SK-N-SH treated with all-trans-retinoic acid at 6 μM for 48 hours (cell line): ENCODE results near the gene EXD3.

Experiments
- ATAC-seq: fragments of 200-7000 bp; cut with Tn5 transposase; 3 replicates; pipeline ENCODE4 v1.9.1; 2020; ENCODE audit warnings: mild to moderate bottlenecking, moderate library complexity
- ARNTL ChIP-seq: fragments of 450-650 bp; formaldehyde crosslinking; IDR thresholded peaks from 2 replicates; pipeline ENCODE4 v1.5.0; 2020; ENCODE audit warnings: low read depth, mild to moderate bottlenecking, moderate library complexity, borderline replicate concordance
- BACH2 ChIP-seq: fragments of 250-450 bp; sonication (Bioruptor Pico); IDR thresholded peaks from 2 replicates; pipeline ENCODE4 v1.9.0; 2021; ENCODE audit warnings: mild to moderate bottlenecking, borderline replicate concordance
- CSDC2 ChIP-seq: fragments of 250-450 bp; sonication (Bioruptor Pico); IDR thresholded peaks from 2 replicates; pipeline ENCODE4 v1.5.0; 2020; ENCODE audit warnings: mild to moderate bottlenecking, moderate library complexity
- ESRRG ChIP-seq: fragments of 250-450 bp; sonication (Bioruptor Pico); IDR thresholded peaks from 2 replicates; pipeline ENCODE4 v1.6.1; 2021; ENCODE audit warnings: mild to moderate bottlenecking
- GLIS3 ChIP-seq: fragments of 250-450 bp; sonication (Bioruptor Pico); IDR thresholded peaks from 2 replicates; pipeline ENCODE4 v1.5.0; 2020; ENCODE audit warnings: mild to moderate bottlenecking, moderate library complexity
- ISL1 ChIP-seq: fragments of 250-450 bp; sonication (Bioruptor Pico); IDR thresholded peaks from 2 replicates; pipeline ENCODE4 v2.1.2; 2022; ENCODE audit warnings: mild to moderate bottlenecking, moderate library complexity
- OSR1 ChIP-seq: fragments of 250-450 bp; sonication (Bioruptor Pico); IDR thresholded peaks from 2 replicates; pipeline ENCODE4 v1.8.0; 2022; ENCODE audit warnings: moderate library complexity, mild to moderate bottlenecking, inconsistent platforms
- PPARA ChIP-seq: fragments of 250-450 bp; sonication (Bioruptor Pico); IDR thresholded peaks from 2 replicates; pipeline ENCODE4 v1.5.0; 2020; ENCODE audit warnings: mild to moderate bottlenecking, borderline replicate concordance
- RARB ChIP-seq: fragments of 250-450 bp; sonication (Bioruptor Pico); IDR thresholded peaks from 2 replicates; pipeline ENCODE4 v1.8.0; 2021; ENCODE audit warnings: mild to moderate bottlenecking, moderate library complexity
- SNAI2 ChIP-seq: fragments of 250-450 bp; sonication (Bioruptor Pico); IDR thresholded peaks from 2 replicates; pipeline ENCODE4 v1.5.0; 2020; ENCODE audit warnings: mild to moderate bottlenecking, moderate library complexity
- TCF4 ChIP-seq: fragments of 250-450 bp; sonication (Bioruptor Pico); IDR thresholded peaks from 2 replicates; pipeline ENCODE4 v1.8.0; 2021; ENCODE audit warnings: mild to moderate bottlenecking, moderate library complexity, borderline replicate concordance
- TOX ChIP-seq: fragments of 250-450 bp; sonication (Bioruptor Pico); IDR thresholded peaks from 2 replicates; pipeline ENCODE4 v1.8.0; 2021; ENCODE audit warnings: mild to moderate bottlenecking, moderate library complexity, borderline replicate concordance
- ZC3H10 ChIP-seq: fragments of 250-450 bp; sonication (Bioruptor Pico); IDR thresholded peaks from 2 replicates; pipeline ENCODE4 v1.5.1; 2021; ENCODE audit warnings: mild to moderate bottlenecking, moderate library complexity
- ZNF565 ChIP-seq: fragments of 450-650 bp; formaldehyde crosslinking; conservative IDR thresholded peaks from 2 replicates; pipeline ENCODE4 v1.5.0; 2020; ENCODE audit warnings: low read depth, mild to moderate bottlenecking, moderate library complexity
- ZNF70 ChIP-seq: fragments of 450-650 bp; formaldehyde crosslinking; IDR thresholded peaks from 2 replicates; pipeline ENCODE4 v1.5.0; 2020; ENCODE audit warnings: mild to moderate bottlenecking, moderate library complexity
- ZNF8 ChIP-seq: fragments of 450-650 bp; formaldehyde crosslinking; IDR thresholded peaks from 2 replicates; pipeline ENCODE4 v1.5.0; 2020; ENCODE audit warnings: mild to moderate bottlenecking, moderate library complexity
- TF ChIP-seq, protein P1 (sequence below): fragments of 250-450 bp; sonication (Bioruptor Pico); IDR thresholded peaks from 2 replicates; pipeline ENCODE4 v1.8.0; 2021; ENCODE audit warnings: low read depth, mild to moderate bottlenecking, moderate library complexity, borderline replicate concordance
- TF ChIP-seq, protein P2 (sequence below): fragments of 250-450 bp; sonication (Bioruptor Pico); IDR thresholded peaks from 2 replicates; pipeline ENCODE4 v1.8.0; 2020; ENCODE audit warnings: mild to moderate bottlenecking, moderate library complexity, borderline replicate concordance
- TF ChIP-seq, protein P3 (sequence below): fragments of 250-450 bp; sonication (Bioruptor Pico); IDR thresholded peaks from 2 replicates; pipeline ENCODE4 v1.5.1; 2020; ENCODE audit warnings: low read depth, mild to moderate bottlenecking, moderate library complexity
- TF ChIP-seq, protein P4 (sequence below): fragments of 250-450 bp; sonication (Bioruptor Pico); IDR thresholded peaks from 2 replicates; pipeline ENCODE4 v1.5.0; 2020; ENCODE audit warnings: mild to moderate bottlenecking, moderate library complexity
- TF ChIP-seq, protein P5 (sequence below): fragments of 250-450 bp; sonication (Bioruptor Pico); IDR thresholded peaks from 2 replicates; pipeline ENCODE4 v1.5.1; 2021; ENCODE audit warnings: mild to moderate bottlenecking, moderate library complexity

The EXD3 gene

DNA sequence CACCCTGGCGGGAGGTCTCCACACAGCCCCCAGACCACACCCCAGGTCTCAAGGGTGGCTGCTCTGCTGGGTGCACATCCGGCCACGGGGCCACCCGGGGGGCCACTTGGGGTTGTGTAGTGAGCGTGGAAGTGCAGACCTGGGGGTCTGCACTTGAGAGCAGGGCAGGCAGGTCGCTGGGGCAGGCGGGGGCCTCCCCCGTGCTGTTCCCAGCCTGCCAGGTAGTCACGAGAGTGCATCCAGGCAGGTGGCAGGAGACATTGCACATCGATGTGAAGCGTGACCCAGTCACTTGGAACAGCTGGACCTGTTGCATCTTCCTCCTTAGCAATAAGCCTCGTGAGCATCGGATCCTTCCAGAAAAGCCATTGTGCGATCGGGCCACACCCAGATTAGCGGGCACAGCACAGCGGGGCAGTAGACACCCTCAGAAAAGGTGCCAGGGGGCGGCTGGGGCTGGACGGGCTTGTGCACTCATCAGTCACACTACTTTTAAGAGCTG is 23.0 kb upstream of the EXD3 start:
- TF ChIP-seq OSR1 (CRISPR knock-in tag) (no peak), TCF4 (CRISPR knock-in tag) (no peak), ZNF70 (CRISPR knock-in tag) (no peak), ISL1 (no peak), ZNF8 (CRISPR knock-in tag) (no peak), RARB (CRISPR knock-in tag) (no peak), BACH2 (no peak), ESRRG (CRISPR knock-in tag) (no peak), ZC3H10 (CRISPR knock-in tag) (no peak), CSDC2 (no peak), ARNTL (no peak), TOX (no peak), SNAI2 (no peak)
- TF ChIP-seq, protein P1, sequence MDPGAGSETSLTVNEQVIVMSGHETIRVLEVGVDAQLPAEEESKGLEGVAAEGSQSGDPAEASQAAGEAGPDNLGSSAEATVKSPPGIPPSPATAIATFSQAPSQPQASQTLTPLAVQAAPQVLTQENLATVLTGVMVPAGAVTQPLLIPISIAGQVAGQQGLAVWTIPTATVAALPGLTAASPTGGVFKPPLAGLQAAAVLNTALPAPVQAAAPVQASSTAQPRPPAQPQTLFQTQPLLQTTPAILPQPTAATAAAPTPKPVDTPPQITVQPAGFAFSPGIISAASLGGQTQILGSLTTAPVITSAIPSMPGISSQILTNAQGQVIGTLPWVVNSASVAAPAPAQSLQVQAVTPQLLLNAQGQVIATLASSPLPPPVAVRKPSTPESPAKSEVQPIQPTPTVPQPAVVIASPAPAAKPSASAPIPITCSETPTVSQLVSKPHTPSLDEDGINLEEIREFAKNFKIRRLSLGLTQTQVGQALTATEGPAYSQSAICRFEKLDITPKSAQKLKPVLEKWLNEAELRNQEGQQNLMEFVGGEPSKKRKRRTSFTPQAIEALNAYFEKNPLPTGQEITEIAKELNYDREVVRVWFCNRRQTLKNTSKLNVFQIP (CRISPR knock-in tag): no peak
- TF ChIP-seq, protein P2, sequence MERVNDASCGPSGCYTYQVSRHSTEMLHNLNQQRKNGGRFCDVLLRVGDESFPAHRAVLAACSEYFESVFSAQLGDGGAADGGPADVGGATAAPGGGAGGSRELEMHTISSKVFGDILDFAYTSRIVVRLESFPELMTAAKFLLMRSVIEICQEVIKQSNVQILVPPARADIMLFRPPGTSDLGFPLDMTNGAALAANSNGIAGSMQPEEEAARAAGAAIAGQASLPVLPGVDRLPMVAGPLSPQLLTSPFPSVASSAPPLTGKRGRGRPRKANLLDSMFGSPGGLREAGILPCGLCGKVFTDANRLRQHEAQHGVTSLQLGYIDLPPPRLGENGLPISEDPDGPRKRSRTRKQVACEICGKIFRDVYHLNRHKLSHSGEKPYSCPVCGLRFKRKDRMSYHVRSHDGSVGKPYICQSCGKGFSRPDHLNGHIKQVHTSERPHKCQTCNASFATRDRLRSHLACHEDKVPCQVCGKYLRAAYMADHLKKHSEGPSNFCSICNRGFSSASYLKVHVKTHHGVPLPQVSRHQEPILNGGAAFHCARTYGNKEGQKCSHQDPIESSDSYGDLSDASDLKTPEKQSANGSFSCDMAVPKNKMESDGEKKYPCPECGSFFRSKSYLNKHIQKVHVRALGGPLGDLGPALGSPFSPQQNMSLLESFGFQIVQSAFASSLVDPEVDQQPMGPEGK (CRISPR knock-in tag): no peak
- TF ChIP-seq, protein P3, sequence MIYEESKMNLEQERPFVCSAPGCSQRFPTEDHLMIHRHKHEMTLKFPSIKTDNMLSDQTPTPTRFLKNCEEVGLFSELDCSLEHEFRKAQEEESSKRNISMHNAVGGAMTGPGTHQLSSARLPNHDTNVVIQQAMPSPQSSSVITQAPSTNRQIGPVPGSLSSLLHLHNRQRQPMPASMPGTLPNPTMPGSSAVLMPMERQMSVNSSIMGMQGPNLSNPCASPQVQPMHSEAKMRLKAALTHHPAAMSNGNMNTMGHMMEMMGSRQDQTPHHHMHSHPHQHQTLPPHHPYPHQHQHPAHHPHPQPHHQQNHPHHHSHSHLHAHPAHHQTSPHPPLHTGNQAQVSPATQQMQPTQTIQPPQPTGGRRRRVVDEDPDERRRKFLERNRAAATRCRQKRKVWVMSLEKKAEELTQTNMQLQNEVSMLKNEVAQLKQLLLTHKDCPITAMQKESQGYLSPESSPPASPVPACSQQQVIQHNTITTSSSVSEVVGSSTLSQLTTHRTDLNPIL: no peak
- TF ChIP-seq, protein P4, sequence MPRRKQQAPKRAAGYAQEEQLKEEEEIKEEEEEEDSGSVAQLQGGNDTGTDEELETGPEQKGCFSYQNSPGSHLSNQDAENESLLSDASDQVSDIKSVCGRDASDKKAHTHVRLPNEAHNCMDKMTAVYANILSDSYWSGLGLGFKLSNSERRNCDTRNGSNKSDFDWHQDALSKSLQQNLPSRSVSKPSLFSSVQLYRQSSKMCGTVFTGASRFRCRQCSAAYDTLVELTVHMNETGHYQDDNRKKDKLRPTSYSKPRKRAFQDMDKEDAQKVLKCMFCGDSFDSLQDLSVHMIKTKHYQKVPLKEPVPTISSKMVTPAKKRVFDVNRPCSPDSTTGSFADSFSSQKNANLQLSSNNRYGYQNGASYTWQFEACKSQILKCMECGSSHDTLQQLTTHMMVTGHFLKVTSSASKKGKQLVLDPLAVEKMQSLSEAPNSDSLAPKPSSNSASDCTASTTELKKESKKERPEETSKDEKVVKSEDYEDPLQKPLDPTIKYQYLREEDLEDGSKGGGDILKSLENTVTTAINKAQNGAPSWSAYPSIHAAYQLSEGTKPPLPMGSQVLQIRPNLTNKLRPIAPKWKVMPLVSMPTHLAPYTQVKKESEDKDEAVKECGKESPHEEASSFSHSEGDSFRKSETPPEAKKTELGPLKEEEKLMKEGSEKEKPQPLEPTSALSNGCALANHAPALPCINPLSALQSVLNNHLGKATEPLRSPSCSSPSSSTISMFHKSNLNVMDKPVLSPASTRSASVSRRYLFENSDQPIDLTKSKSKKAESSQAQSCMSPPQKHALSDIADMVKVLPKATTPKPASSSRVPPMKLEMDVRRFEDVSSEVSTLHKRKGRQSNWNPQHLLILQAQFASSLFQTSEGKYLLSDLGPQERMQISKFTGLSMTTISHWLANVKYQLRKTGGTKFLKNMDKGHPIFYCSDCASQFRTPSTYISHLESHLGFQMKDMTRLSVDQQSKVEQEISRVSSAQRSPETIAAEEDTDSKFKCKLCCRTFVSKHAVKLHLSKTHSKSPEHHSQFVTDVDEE: no peak
- TF ChIP-seq, all 23 proteins: peak for 0
- ATAC-seq: no peak; the same call in 2 of the 3 replicates

DNA sequence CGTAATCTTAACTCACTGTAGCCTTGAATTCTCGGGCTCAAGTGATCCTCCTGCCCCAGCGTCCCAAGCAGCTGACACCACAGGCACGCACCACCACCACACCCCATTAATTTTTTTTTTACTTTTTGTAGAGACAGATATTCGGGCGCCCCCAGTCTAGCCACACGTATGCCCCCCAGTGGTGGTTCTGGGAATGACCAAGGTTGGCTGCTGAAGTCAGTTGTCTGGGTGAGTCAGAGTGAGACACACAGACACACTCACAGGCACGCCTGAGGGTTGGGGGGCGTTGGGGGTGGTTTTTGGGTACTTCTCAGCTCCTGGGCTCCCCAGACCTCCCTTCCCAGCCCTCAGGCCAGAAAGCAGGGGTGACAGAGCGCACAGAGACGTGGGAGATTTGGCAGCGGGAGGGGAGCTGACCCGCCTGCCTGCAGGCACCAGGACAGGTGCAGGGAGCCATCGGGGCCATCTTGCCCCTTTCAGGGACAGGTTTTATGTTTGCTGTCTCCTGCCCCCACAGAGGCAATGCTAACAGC is 22.4 kb upstream of the EXD3 start:
- ATAC-seq: peak; percentile 79
- TF ChIP-seq PPARA (CRISPR knock-in tag) (no peak), TCF4 (CRISPR knock-in tag) (no peak), ZNF70 (CRISPR knock-in tag) (no peak), GLIS3 (CRISPR knock-in tag) (no peak)
- TF ChIP-seq, all 23 proteins: peak for 0

DNA sequence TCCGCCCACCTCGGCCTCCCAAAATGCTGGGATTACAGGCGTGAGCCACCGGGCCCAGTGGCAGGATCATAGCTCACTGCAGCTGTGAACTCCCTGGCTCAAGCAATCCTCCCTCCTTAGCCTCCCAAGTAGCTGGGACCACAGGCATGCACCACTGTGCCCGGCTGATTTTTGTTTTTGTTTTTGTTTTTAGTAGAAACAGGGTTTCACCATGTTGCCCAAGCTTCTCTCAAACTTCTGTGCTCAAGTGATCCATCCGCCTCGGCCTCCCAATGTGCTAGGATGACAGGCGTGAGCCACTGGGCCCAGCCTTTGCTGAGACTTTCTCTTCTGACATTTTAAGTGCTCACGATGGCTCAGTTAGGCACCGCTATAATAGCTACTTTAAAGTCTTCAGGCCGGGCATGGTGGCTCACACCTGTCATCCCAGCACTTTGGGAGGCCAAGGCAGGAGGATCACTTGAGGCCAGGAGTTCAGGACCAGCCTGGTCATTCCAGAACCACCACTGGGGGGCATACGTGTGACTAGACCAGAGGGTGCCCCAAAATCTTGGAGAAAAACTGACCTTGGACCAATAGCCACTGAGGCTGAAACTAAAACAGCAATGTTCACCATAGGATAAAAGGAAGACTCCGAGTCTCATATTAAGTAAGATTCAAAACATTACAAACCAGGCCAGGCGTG is 21.3 kb upstream of the EXD3 start:
- no peak for ATAC-seq
- no peak for TF ChIP-seq OSR1 (CRISPR knock-in tag)
- TF ChIP-seq ZNF565 (CRISPR knock-in tag): no peak
- TF ChIP-seq ESRRG (CRISPR knock-in tag): no peak
- no peak for TF ChIP-seq ARNTL
- TF ChIP-seq, all 23 proteins: peak for 0

DNA sequence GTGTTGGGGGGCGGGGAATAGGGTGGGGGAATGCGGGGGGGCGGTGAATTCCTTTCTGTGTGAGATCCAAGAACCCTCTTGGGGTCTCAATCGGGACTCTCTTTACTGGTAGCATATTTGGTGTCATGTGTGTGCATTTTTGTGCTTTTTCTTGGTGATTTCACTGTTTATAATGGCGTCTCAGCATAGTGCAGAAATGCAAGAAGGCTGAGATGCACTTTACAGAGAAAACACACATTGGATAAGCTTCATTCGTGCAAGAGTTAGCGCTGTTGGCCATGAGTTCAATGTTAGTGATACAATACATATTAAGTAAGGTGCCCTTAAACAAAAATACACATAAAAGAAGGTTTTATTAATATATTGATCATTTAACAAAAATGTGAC is 19.0 kb upstream of the EXD3 start:
- ATAC-seq: no peak

More for the DNA sequence above, 19.0 kb upstream of the EXD3 start:
- TF ChIP-seq ESRRG (CRISPR knock-in tag) (no peak), CSDC2 (no peak), ARNTL (no peak)
- TF ChIP-seq, protein P4: no peak
- TF ChIP-seq, protein P5, sequence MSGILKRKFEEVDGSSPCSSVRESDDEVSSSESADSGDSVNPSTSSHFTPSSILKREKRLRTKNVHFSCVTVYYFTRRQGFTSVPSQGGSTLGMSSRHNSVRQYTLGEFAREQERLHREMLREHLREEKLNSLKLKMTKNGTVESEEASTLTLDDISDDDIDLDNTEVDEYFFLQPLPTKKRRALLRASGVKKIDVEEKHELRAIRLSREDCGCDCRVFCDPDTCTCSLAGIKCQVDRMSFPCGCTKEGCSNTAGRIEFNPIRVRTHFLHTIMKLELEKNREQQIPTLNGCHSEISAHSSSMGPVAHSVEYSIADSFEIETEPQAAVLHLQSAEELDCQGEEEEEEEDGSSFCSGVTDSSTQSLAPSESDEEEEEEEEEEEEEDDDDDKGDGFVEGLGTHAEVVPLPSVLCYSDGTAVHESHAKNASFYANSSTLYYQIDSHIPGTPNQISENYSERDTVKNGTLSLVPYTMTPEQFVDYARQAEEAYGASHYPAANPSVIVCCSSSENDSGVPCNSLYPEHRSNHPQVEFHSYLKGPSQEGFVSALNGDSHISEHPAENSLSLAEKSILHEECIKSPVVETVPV: no peak
- TF ChIP-seq, protein P2 (CRISPR knock-in tag): no peak
